Mesenteric fat pad (tissue), 1 donor: ENCODE results near the gene SND1. TPM values are rescaled to one million over a fixed set of nuclear protein-coding genes. Genes with fewer than 3 reads are reported as not detected.
"Not testable (repeated sequence)": the region's sequence is repeated elsewhere in the genome, so short reads cannot be mapped to it uniquely, and the experiment has no call there.

ENCODE experiments used
- DNase-seq: peaks from one replicate; pipeline ENCODE4 v3.0.0-alpha.2; 2020; ENCODE audit warnings: low spot score
- total RNA-seq: library from RNA; stranded (reverse); fragmentation: NEBNext Ultra II Directional; extraction: Animal tissue kit (Norgen Biotek cat#: 25700); gene quantifications from one replicate; pipeline ENCODE4 v1.2.1, GENCODE V29; 2021
- donor health status: DM: yes; HTN: yes; CAD: no.

SND1 gene
- total RNA-seq, 1 donor from 2014 or later = 193 TPM

DNA sequence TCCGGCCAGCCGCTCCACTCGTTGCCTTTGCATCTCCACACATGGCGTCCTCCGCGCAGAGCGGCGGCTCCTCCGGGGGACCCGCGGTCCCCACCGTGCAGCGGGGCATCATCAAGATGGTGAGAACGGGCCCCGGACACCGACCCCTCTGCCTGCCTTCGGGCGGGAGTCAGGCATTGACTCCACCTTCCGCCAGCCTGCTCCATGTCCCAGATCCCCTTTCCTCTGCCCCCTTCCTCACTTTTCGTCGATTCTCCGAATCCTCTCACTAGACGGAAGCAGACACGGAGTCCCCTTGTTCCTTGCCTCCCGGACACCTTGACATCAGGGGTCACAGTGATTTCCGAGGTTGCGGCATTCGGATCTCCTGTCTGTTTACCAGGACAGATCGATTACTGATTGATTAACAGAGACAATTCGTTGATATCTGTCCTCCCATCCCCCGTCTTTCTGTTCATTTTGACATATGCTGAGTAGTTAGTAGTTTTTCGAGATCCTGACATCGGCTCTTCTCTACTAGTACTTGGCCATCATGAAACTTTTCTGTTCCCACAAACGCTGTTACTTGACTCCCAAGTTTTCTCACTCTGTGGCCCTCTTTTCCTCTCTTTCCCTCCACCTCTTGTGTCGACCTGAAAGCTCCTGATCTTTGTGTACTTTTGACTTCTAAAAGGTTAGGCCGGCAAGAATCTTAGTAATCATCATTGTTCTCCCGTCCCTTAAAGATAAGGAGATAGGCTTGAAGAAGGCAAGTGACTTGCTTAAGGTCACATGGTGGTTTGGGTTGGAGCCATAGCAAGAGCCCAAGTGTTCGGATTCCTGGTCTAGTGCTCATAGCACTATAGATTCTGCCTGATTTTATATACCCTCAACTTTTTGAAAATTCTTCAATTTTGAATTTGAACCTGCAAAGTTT, 597 bp downstream of the SND1 start:
- DNase-seq = no peak

DNA sequence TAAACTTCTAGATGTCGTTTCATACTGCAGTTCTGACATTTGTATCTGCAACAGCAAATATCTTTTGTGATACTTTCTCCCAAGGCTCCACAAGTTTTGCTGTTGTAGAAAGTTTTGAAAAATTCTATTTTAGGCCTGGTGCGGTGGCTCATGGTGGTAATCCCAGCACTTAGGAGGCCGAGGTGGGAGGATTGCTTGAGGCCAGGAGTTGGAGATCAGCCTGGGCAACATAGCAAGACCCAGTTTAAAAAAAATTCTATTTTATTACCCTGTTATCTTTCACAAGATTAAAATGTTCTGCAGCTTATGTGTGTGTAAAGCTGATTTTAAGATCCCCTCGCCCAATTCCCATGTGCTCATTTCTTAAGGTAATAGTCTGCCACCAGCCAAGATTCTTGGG, 1.4 kb downstream of the SND1 start:
- DNase-seq = no peak

DNA sequence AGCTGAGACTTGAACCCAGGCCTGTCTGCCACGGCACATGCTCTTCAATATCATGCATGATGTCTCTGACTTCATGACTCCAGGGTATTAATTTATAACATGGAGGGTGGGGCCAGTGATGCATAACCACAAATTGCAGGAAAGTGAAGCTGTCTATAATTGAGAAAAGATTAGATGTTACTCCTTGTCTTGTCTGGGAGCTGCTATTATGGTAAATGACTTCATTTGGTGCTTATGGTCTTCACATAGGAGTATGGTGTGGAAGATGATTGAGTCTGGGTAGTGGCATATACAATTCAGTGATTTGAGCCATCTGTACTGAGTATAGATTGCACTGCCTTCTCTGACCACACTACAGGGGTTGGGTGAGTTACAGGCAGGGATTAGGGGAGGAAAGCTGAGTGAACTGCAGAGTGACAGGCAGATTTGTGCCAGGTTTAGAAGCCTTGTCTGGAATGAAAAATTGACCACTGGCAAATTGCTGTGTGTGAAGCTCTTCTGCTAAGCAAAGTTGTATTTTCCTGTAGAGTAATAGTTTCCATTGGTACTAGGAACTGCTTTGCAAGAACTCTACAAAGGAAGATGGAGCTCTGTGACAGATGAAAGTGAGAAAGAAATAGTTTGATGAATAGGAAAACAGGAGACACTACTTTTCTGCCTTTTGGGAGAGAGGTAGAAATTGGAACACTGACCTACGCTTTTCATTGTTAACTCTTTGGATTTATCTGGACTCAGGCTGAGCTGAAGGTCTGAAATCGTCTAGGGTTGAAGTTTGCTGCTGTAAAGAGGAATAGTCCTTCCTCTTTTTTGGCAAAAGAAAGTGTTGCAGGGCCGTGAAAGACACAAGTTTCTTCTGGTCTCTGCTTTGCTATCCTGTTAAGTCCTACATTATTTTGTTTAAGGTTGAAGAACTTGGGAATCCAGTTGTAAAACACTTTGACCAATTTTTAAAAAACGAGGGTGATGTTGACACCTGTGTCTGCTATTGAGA, 2.7 kb downstream of the SND1 start:
- no peak for DNase-seq

DNA sequence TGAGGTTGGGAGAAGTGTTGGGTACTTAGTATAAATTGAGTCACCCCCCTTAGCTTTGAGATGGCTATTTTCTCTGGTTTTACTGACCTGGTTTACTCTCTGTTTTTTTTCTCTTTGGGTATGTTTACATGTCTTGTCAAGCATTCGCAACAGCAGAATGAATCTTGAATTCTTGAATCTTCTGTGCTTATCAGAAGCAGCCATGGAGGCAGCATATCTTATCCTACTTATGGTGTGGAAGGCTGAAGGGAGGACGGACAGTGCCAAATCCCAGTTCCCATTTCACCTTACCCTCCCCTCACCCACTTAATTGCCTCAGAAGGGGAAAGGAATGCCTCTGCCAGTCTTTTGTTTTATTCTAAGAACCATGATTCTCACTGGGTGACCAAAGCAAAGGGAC, 3.7 kb downstream of the SND1 start:
- DNase-seq = no peak

DNA sequence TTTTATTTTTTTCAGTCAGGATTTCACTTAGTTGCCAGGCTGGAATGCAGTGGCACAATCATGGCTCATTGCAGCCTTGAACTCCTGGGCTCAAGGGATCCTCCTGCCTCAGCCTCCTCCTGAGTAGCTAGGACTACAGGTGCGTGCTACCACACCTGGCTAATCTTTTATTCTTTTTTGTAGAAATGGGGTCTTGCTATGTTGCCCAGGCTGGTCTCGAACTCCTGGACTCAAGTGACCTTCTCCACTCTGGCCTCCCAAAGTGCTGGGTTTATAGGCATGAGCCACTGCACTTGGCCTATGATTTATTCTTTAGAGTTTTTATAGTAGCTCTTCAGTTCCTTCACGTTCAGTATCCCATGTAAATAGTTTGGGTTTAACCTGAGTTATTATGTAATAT, 5.5 kb downstream of the SND1 start:
- DNase-seq = no peak

DNA sequence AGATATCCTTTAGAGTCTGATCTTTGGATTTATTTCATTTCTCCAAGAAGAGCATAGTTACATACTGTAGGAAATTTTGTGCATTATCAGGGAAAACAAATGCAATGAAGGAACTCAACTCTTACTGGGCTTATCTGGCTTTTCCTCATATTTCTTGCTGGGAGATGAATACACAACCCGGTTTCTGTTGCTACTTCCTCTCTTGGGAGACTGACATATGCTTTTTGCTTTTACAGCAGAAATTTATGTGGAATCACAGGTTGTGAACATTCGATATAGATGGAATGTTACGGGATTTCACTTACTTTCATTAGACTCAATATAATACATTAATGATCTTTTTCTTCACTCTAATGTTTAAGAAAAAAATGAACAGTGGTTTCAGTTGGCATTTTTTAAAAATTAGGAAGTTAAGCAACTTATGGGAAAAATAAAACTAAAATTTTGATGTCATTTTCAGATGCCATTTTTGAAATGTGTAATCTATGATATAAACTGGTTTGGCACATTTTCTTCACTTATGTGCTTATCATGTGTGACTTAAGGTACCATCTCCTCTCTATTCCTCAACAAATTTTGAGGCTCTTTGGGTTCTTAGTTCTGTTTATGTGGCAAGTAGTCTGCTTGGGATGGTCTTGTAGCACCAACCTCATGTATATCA, 7.1 kb downstream of the SND1 start:
- no peak for DNase-seq

DNA sequence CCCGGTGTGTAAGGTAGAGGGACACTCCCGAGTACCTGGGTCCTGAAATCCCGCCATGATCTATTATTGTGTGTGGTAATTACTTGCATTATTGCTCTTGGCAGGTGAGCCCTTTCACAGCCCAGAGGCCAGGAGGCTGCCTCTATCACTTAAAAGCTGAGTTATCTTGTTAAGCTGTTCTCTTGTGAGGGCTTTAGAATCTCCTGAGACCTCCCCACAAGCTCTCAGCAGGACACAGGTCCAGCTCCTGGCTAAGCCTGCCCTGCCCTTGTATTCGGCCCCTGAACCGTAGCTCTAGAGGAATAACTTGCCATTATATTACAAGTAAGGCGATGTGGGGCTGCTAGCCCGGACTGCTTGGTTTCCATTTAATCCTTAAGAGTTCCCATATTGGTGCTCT, 13.9 kb downstream of the SND1 start:
- no peak for DNase-seq

DNA sequence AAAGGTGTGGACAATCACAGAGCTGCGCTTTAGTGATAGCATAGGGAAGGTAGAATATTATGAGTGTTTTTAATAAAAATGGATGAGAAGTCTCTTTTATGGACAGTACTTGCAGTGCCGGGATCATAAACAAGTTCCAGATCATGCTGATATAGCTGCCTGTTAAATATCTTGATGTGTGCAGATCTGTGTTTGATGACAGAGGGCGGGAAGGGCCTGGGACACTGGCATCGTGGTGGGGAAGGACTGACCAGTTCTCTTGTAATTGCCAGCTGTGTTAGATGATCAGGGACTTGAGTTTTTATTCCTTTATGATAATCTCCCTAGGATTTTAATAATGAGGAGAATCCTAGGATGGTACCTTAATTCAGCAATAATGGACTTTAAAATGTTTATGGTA, 14.6 kb downstream of the SND1 start:
- no peak for DNase-seq

DNA sequence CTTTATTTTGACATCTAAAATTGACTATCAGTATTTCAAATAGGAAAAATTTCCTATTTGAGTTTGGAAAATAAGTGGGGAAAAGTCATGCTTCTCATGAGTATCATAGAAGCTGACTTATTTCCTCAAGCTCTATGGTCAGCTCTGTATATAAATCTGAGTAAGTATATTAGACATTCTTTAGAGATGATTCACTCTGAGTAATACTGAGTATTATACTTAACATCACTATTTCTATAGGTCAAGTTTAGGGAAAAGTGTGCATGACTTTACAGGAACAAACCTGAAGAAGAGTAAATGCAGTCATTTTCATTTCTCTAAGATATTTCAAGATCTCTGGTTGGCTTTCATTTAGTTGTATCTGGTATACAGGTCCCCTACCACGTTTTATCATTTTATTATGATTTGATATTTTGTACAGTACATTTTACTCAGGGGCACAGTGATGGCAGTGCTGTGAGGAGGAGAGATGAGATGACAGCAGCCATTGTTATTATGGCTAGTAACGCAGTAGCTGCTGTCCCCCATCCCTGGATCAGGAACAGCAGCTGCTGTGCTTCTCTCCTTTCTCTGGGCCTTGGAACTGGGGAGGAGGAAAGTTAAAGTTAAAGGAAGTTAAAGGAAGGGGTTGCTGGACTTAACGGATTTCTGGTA, 15.2 kb downstream of the SND1 start:
- DNase-seq = no peak

DNA sequence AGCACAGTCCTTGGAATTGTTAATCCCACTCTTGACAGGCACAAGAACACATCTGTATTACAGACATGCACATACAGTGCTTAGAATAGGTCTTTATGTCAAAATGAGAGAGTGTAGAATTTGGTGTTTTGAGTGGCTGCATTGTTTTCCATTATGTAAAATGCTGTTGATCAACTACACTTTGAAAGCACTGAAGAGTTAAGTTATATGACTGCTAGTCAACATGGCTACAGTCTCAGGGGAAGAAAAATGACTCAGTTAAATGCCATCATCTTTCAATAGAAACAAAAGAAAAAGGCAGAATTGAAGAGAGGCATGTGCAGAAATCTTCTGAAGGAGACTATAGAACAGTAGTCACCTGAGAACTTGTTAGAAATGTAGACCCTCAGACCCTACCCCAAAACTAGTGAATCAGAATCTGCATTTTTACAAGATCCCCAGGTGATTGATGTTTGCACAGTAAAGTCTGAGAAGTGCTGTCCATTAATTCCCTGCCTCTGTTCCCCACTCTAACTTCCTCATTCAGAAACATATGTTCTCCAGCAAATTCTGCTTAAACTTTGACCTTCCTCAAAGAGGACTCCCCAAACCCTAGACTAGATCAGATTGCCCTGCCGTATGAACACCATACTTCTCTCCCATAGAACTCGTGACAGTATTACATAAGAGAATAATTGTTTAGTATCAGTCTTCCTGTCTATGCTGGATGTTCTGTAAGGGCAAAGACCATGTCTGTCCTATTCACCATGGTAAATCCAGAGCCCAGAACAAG, 16.0 kb downstream of the SND1 start:
- DNase-seq = no peak

DNA sequence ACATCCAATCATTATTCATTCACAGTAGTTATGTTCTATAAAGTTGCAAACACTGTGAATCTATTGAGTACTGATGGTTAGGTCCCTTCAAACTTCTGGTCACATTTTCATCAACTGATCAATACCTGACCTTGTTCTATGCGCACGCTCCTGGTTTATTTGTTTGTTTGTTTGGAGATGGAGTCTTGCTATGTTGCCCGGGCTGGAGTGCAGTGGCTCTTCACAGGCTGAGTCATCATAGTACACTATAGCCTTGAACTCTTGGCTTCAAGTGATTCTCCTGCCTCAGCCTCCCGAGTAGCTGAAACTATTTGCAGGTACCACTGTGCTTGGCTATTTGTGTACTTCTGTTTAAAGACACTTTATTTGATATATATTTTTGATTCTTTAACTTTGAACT, 19.3 kb downstream of the SND1 start:
- DNase-seq = no peak

DNA sequence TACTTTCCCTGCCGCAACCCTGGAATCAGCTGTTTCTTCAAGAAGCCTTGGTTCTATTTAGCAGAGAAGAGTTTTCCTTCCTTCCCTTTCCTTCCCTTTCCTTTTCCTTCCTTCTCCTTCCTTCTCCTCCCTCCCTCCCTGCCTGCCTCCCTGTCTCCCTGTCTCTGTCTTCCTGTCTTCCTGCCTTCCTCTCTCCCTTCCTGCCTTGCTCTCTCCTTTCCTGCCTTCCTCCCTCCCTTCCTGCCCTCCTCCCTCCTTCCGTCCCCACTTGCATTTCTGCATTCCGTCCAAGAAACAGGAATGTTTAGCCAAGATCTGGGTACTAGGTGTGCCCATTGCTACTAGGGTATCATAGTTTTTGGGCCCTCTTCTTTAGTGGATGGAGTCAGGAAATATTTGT, 21.9 kb downstream of the SND1 start:
- DNase-seq = no peak

DNA sequence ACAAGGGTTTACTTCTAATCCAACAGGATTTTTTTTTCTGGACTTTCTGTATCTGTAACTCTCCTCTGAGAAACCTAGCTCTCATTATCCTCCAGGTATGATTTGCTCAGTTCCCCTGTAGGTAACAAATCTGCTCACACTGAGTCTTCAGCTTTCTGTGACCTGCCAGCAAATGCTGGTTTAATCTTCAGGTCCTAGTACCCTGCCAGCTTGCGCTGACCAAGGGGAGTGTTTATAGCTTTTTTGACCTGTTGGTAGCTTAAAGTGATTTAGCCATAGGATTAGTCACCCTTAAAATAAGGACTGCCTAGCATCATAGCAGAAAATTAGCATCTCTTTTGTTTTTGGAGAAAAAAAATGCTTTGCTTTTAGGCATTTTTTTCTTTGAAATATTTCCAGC, 22.4 kb downstream of the SND1 start:
- no peak for DNase-seq

DNA sequence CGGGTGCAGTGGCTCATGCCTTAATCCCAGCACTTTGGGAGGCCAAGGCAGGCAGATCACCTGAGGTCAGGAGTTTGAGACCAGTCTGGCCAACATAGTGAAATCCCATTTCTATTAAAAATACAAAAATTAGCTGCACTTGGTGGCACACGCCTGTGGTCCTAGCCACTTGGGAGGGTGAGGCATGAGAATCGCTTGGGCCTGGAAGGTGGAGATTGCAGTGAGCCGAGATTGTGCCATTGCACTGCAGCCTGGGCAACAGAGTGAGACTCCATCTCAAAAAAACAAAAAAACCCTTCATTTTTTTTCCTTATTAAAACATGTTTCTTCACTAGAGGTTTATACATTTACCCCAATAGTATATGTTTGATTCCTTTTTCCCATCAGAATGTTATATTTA, 22.9 kb downstream of the SND1 start:
- DNase-seq = not testable (repeated sequence)

DNA sequence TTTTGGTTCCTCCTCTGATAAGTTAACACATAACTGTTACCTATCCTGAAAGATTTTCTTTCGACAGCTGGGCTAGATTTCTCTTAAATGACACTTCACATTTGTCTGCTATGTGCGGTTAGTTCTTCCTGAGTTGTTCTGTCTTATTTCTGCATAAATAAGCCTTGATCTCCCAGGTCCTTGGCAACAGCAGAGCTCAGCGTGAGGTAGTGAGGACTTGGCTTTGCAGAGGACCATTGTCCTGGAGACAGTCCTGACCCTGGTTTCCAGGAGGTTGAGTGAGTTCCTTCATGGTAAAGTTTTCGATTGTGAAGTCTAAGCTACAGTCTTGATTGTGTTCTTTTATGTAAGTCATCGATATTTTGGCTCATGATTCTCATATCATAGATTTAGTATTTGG, 23.7 kb downstream of the SND1 start:
- DNase-seq = no peak

DNA sequence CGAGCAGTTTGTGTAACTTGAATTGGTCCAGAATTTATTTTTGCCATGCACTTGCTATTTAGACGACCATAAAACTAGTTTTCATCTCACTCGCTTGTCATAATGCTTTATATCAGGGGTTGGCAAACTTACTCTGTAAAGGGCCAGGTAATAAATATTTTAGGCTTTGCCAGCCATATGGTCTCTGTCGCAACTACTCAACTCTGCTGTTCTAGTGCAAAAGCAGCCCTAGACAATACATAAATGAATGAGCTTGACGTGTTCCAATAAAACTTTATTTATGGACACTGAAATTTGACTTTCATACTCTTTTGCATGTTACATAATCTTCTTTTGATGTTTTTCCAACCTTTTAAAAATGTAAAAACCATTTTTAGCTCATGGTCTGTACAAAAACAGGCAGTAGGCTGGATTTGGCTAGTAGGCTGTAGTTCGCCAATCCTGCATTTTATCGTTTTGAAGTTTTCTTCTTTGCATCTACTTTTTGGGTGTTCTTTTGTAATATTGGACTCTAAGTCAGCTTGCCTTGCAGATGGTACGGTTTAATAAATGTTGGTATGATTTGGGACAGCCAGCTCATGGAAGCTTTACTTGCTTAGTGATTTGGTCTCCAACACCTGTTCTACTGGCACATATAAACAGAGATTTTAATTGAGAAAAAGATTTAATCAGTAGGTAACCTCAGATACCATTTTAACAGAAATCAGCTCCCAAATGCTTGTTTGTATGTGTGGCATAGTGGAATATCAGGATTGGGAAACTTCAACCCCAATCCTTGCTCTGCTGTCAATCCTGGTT, 25.6 kb downstream of the SND1 start:
- no peak for DNase-seq

DNA sequence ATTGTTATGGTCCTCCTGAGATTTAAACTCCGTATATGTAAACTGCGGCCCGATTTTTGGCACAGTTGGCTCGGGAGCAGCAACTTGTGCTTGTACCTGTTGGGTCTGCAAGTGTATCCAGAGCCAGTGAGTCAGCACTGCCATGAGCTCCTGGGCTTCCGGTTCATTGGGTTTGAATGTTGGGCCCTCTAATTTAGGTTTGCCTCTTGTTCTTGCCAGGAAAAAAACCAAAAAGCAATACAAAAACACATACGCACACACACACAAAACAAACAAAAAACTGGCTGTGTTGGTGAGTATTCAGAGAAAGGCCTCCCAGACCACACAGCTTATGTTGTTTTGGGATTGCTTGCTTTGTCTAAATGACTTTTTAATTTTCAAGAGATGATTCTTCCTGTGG, 26.3 kb downstream of the SND1 start:
- no peak for DNase-seq

DNA sequence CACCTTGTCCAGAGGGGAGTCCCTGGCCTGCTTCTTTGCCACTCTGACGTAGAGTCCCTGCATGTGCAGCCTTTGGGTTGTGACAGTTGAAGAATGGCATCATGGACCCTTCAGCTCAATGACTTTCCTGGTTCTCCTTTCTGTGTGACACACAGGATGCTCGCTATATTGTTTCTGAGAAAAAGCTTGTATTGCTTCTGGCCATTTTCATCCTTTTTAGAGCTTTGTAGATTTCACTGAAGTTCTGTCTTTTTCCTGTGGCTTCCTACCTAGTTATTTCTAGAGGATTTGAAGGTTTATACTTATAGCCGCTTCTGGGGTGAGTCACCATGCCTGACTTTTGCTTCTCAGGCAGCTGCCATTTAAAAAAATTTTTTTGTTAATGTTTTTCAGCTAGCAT, 27.0 kb downstream of the SND1 start:
- DNase-seq = no peak

DNA sequence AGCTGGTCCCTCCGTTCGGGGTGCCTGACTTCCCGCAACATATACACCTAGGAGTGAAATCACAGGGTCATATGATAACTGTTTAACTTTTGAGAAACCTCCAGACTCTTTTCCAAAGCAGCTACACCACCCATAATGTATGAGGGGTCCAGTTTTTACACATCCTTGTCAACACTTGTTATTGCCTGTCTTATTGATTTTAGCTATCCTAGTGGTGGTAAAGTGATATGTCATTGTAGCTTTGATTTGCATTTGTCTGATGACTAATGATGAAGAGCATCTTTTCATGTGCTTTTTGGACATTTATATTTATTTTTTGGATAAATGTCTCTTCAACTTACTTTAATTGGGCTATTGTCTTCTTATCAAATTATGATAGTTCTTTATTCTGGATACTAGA, 29.0 kb downstream of the SND1 start:
- DNase-seq = no peak

DNA sequence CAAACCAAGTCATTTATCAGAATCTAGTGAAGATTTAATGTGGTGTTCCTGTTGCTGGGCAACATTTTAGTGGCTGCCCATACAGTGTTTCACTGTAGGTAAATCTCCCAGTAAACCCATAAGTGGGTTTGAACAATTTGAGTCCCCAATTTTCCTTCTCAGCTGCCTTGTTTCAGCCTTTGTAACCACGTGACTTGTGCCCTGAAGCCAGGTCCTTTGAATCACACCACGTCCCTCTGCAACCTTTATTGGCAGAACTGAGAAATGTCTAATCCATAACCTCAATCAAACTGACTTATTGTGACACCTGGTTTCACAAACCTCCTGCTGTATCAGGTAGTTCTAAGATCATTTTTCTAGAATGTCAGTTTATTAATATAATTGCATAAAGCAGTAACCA, 30.1 kb downstream of the SND1 start:
- DNase-seq = no peak
